MCF 10A (cell line): ENCODE results near the gene PITPNM1. TPM values are rescaled to one million over a fixed set of nuclear protein-coding genes. Genes with fewer than 3 reads are reported as not detected.

Experiments
- BruUV-seq: library from RNA; stranded (reverse); fragments of 400-500 nt; replicated peaks from 2 replicates; lab custom pipeline; 2021; lab: Mats Ljungman, UMichigan
- CTCF ChIA-PET: fragments of 300-600 bp; sonication (Branson Sonifier 250); formaldehyde crosslinking; extraction: SDS; loops from one replicate; lab custom pipeline; 2021; ENCODE audit warnings: antibody characterized with exemption, inconsistent platforms; lab: Yijun Ruan, JAX
- POLR2A ChIA-PET: fragments of 300-600, 350-650 bp; sonication (Branson Sonifier 250); formaldehyde crosslinking; extraction: SDS; loops from one replicate; lab custom pipeline; 2020; ENCODE audit warnings: antibody characterized with exemption, inconsistent platforms; lab: Yijun Ruan, JAX
- DNase-seq: peaks from one replicate; pipeline ENCODE4 v3.0.0-alpha.2; 2018; ENCODE audit not compliant: unreplicated experiment
- H3K27ac Mint-ChIP-seq: one replicate; pipeline ENCODE4 v1.8.0; 2022; ENCODE audit warnings: mild to moderate bottlenecking, low read depth, mixed read lengths; ENCODE audit not compliant: unreplicated experiment
- H3K27me3 Mint-ChIP-seq: one replicate; pipeline ENCODE4 v1.8.0; 2022; ENCODE audit warnings: mixed read lengths; ENCODE audit not compliant: insufficient read depth, unreplicated experiment
- H3K36me3 Mint-ChIP-seq: one replicate; pipeline ENCODE4 v1.8.0; 2022; ENCODE audit warnings: mild to moderate bottlenecking, moderate library complexity, mixed read lengths; ENCODE audit not compliant: insufficient read depth, unreplicated experiment
- H3K4me1 Mint-ChIP-seq: one replicate; pipeline ENCODE4 v1.8.0; 2022; ENCODE audit warnings: mixed read lengths; ENCODE audit not compliant: insufficient read depth, unreplicated experiment
- H3K4me3 Mint-ChIP-seq: one replicate; pipeline ENCODE4 v1.8.0; 2022; ENCODE audit warnings: mild to moderate bottlenecking, moderate library complexity, mixed read lengths; ENCODE audit not compliant: unreplicated experiment
- H3K9me3 Mint-ChIP-seq: one replicate; pipeline ENCODE4 v1.8.0; 2022; ENCODE audit warnings: mixed read lengths; ENCODE audit not compliant: unreplicated experiment
- intact Hi-C: fragments of 100-400 bp; cut with micrococcal nuclease; formaldehyde crosslinking; loops from 2 replicates; pipeline ENCODE4 v1.14.1; 2022
- total RNA-seq: library from RNA; stranded (reverse); gene quantifications from 2 replicates; pipeline ENCODE4 v1.2.3, GENCODE V29; 2022
- TF ChIP-seq, protein P1 (sequence below): fragments of 200-600 bp; IDR thresholded peaks from one replicate; pipeline ENCODE4 v1.8.0; 2022; ENCODE audit warnings: antibody characterized with exemption, mild to moderate bottlenecking; ENCODE audit not compliant: unreplicated experiment

PITPNM1 gene
- total RNA-seq, 1 experiment from 2014 or later: 38.7 TPM

DNA sequence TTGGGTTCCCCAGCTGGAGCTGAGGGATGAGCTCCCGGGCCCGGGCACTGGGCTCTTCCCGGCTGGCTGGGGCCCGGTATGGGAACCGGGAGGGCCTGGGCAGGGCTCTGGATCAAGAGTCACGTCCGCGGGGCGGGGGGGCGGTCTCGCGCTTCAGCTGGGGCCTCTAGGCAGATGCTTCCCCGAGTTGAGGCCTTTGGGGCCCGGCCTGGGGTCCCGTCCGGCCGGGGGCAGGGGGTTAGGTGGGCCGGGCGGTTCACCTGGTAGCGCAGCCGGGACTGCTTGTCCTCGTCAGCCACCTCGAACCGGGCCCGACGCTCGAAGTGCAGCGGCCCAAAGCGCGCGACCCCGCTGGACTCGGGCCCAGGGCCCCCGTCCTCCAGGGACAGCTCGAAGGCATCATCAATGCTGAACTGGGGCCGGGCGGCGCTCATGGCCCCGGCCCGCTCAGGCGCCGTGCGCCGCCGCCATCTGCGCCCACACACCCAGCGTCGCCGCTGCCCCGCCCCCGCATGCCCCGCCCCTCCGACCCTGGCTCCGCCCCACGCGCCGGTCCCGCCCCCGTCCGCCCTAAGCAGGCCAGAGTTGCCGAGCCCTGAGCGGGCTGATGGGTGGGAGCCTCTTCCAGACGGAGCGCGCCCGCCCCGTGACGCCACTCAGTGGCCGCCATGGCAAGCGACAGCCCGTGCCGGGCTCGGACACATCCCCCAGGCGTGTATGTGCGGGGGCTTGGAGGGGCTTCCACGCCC, 36.2 kb downstream of the PITPNM1 start, which contains the start of gene TMEM134:
Gene TMEM134, minus strand, starts transcription at position 493 of the 749 bp plus-strand sequence. Its CDS starts 59 bp downstream, at position 434.
- Mint-ChIP-seq H3K4me1 (peaks cover 16% of the 10 kb centered on the region), H3K27me3 (no peaks in the 10 kb centered on the region), H3K9me3 (no peaks in the 10 kb centered on the region), H3K27ac (peak within 1 kb of the TSS; percentile 79), H3K36me3 (peaks cover 14% of the 10 kb centered on the region), H3K4me3 (peak within 1 kb of the TSS; percentile 95)
- ChIA-PET POLR2A (interaction anchor here (0.6 to 3.2 kb wide), 30 partner anchors 8 to 338 kb away, joined by 3 to 48 read pairs (median 4); partner anchors contain the start of genes AIP, CDK2AP2, CLCF1 and CORO1B), CTCF (interaction anchor here (0.6 to 1.9 kb wide), 13 partner anchors 8 to 238 kb away, joined by 3 to 8 read pairs (median 3); partner anchors contain the start of genes PPP1CA and RPS6KB2)
- TF ChIP-seq, protein P1, sequence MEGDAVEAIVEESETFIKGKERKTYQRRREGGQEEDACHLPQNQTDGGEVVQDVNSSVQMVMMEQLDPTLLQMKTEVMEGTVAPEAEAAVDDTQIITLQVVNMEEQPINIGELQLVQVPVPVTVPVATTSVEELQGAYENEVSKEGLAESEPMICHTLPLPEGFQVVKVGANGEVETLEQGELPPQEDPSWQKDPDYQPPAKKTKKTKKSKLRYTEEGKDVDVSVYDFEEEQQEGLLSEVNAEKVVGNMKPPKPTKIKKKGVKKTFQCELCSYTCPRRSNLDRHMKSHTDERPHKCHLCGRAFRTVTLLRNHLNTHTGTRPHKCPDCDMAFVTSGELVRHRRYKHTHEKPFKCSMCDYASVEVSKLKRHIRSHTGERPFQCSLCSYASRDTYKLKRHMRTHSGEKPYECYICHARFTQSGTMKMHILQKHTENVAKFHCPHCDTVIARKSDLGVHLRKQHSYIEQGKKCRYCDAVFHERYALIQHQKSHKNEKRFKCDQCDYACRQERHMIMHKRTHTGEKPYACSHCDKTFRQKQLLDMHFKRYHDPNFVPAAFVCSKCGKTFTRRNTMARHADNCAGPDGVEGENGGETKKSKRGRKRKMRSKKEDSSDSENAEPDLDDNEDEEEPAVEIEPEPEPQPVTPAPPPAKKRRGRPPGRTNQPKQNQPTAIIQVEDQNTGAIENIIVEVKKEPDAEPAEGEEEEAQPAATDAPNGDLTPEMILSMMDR: peak; percentile 19
- peak; percentile 88 for DNase-seq
- intact Hi-C loops: loop anchor here (1.0 kb wide), 2 partner anchors 37 to 68 kb away; partner anchors contain the start of gene PPP1CA
- no TSS peak for BruUV-seq

DNA sequence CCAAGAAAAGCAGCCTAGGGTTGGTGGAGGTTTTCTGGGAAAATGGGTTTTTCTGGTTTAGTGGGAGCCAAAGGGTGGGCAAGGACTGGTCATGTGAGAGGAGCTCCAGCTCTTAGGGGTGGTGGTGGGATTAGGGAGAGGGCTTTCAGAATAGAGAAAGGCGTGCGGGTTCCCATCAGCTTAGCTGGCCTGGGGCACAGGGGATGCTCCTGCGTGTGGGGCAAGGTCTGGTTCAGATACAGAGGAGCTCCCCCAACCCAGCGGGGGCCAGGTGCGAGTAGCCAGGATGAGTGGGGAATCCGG, 36.8 kb downstream of the PITPNM1 start:
- intact Hi-C loops: no loop called here
- H3K27me3 Mint-ChIP-seq: no peaks in the 10 kb centered on the region
- DNase-seq: no peak
- ChIA-PET CTCF (interaction anchor here (0.6 to 1.9 kb wide), 12 partner anchors 9 to 413 kb away, joined by 3 to 8 read pairs (median 3); partner anchors contain the start of gene RPS6KB2), POLR2A (interaction anchor here (0.6 to 3.2 kb wide), 29 partner anchors 8 to 229 kb away, joined by 3 to 48 read pairs (median 4); partner anchors contain the start of genes AIP, CDK2AP2, CLCF1 and CORO1B)
- H3K4me1 Mint-ChIP-seq: peaks cover 20% of the 10 kb centered on the region
- peaks cover 17% of the 10 kb centered on the region for H3K36me3 Mint-ChIP-seq
- peak overlapping the region; percentile 79 for H3K27ac Mint-ChIP-seq
- no peaks in the 10 kb centered on the region for H3K9me3 Mint-ChIP-seq
- no TSS peak for BruUV-seq
- peak overlapping the region; percentile 95 for H3K4me3 Mint-ChIP-seq
- TF ChIP-seq, protein P1: no peak

DNA sequence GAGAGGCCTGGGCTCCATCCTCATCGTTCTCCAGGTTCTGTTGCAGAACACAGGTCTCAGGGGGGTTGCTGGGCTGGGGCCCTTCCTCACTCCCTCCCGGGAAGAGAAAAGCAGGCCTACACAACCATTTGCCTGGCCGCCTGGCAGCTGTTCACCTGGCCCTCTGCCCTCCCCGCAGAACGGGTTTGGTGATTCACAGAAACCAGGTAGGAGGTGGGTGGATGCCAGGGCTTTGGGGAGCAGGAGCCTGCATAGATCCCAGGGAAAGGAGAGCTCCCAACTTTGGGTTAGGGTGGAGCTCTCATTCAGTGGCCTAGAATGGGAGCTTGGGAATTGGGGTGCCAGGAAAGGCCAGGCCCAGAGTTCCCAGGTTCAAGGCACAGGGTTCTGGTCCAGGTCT, 37.1 kb downstream of the PITPNM1 start:
- BruUV-seq: TSS peak; percentile 6
- no peaks in the 10 kb centered on the region for H3K9me3 Mint-ChIP-seq
- intact Hi-C loops: no loop called here

More for the DNA sequence above, 37.1 kb downstream of the PITPNM1 start:
- ChIA-PET CTCF (interaction anchor here (0.6 to 1.9 kb wide), 11 partner anchors 9 to 413 kb away, joined by 3 to 8 read pairs (median 3); partner anchors contain the start of gene RPS6KB2), POLR2A (interaction anchor here (0.6 to 3.2 kb wide), 28 partner anchors 9 to 229 kb away, joined by 3 to 48 read pairs (median 4); partner anchors contain the start of genes AIP, CDK2AP2, CLCF1 and CORO1B)
- Mint-ChIP-seq H3K4me1 (peaks cover 20% of the 10 kb centered on the region), H3K4me3 (peak overlapping the region; percentile 95), H3K27ac (peak overlapping the region; percentile 79), H3K27me3 (no peaks in the 10 kb centered on the region), H3K36me3 (peaks cover 17% of the 10 kb centered on the region)
- DNase-seq: peak; percentile 88
- TF ChIP-seq, protein P1: no peak
